Left lung (tissue), 10 donors: Measurements from ENCODE around the gene CREBRF. TPM values are rescaled to one million over a fixed set of nuclear protein-coding genes. Genes with fewer than 3 reads are reported as not detected.

ENCODE experiments used
- ATAC-seq: fragments of 200-7000 bp; cut with Tn5 transposase; one replicate; pipeline ENCODE4 v1.9.1; 2020; ENCODE audit warnings: moderate library complexity
- DNase-seq, 4 donors: peaks; one replicate each; pipeline ENCODE4 v3.0.0-alpha.2; 2013 to 2020
- H3K27ac ChIP-seq, 2 donors: fragments of 200-600 bp; sonication (generic) in 1 of 2; one replicate each; pipeline versions ENCODE4 v1.5.0 to v1.8.0; 2020 to 2021
- H3K27me3 ChIP-seq, 2 donors: fragments of 200-600 bp; sonication (generic) in 1 of 2; one replicate each; pipeline versions ENCODE4 v1.5.0 to v1.8.0; 2020 to 2021
- H3K36me3 ChIP-seq, 2 donors: fragments of 200-600 bp; sonication (generic) in 1 of 2; one replicate each; pipeline versions ENCODE4 v1.5.0 to v1.8.0; 2020 to 2021
- H3K4me1 ChIP-seq, 2 donors: fragments of 200-600 bp; one replicate each; pipeline ENCODE4 v1.8.0; 2021
- H3K4me3 ChIP-seq, 2 donors: fragments of 200-600 bp; sonication (generic) in 1 of 2; one replicate each; pipeline versions ENCODE4 v1.5.0 to v1.8.0; 2020 to 2021; ENCODE audit warnings: mild to moderate bottlenecking in 1 of 2
- H3K9me3 ChIP-seq, 2 donors: fragments of 200-600 bp; sonication (generic) in 1 of 2; one replicate each; pipeline versions ENCODE4 v1.5.0 to v1.8.0; 2020 to 2021
- intact Hi-C, 2 donors: fragments of 100-400 bp; cut with DNase I; formaldehyde crosslinking; loops; one replicate each; pipeline versions ENCODE4 v1.11.2 to v1.14.2; 2022
- polyA plus RNA-seq, 6 donors: library from polyadenylated mRNA; unstranded; fragments of 120-200 nt; gene quantifications; one replicate each; pipeline ENCODE4 v1.2.1, GENCODE V29; 2013; ENCODE audit not compliant: insufficient read length in 6 of 6
- total RNA-seq, 2 donors: library from RNA; stranded (reverse); fragmentation: NEBNext Ultra II Directional; extraction: Animal tissue kit (Norgen Biotek cat#: 25700); gene quantifications; one replicate each; pipeline ENCODE4 v1.2.1, GENCODE V29; 2021
- TF ChIP-seq, protein P1 (sequence below), 2 donors: fragments of 200-600 bp; sonication (generic) in 1 of 2; IDR thresholded peaks; one replicate each; pipeline versions ENCODE4 v1.5.0 to v1.8.0; 2021; ENCODE audit warnings: antibody characterized with exemption in 2 of 2
- donor health status: DM: no; HTN: yes; CAD: no.
- donor health status: DM: no; HTN: no; CAD: no.

Gene CREBRF
- total and polyA plus RNA-seq, 8 donors, result 14.7 to 34.4 (median 20.3) TPM

DNA sequence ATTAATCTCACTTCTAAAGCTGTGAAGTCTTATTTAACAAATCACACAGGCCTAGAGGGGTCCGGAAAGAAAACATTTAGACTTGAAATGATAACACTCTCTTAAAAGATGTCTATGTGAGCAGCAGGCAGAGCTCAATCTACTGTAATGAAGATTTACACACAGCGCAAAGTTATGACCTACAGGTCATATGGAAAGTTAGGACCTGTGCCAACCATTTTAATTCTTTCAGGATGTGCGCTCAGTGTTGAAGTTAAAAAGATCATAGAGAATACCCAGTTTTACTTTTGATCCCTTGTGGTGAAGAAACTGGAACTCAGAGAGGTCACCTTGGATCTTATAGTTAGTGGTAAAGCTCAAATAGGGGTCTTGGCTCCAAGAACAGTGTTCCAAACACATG lies 3.1 kb upstream of the CREBRF start:
- H3K9me3 ChIP-seq, result no peaks in the 10 kb centered on the region
- DNase-seq (no peak), ATAC-seq (no peak)
- TF ChIP-seq, protein P1, sequence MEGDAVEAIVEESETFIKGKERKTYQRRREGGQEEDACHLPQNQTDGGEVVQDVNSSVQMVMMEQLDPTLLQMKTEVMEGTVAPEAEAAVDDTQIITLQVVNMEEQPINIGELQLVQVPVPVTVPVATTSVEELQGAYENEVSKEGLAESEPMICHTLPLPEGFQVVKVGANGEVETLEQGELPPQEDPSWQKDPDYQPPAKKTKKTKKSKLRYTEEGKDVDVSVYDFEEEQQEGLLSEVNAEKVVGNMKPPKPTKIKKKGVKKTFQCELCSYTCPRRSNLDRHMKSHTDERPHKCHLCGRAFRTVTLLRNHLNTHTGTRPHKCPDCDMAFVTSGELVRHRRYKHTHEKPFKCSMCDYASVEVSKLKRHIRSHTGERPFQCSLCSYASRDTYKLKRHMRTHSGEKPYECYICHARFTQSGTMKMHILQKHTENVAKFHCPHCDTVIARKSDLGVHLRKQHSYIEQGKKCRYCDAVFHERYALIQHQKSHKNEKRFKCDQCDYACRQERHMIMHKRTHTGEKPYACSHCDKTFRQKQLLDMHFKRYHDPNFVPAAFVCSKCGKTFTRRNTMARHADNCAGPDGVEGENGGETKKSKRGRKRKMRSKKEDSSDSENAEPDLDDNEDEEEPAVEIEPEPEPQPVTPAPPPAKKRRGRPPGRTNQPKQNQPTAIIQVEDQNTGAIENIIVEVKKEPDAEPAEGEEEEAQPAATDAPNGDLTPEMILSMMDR (IDR thresholded peaks at IDR 0.05), result no peak
- intact Hi-C loops, result no loop called here
- peaks cover 8 to 13% of the 10 kb centered on the region in 2 donors for H3K4me1 ChIP-seq
- no peak overlapping the region for H3K4me3 ChIP-seq
- no peaks in the 10 kb centered on the region for H3K36me3 ChIP-seq
- no peak overlapping the region for H3K27ac ChIP-seq
- H3K27me3 ChIP-seq, result peaks cover 0 to 6% of the 10 kb centered on the region in 2 donors

DNA sequence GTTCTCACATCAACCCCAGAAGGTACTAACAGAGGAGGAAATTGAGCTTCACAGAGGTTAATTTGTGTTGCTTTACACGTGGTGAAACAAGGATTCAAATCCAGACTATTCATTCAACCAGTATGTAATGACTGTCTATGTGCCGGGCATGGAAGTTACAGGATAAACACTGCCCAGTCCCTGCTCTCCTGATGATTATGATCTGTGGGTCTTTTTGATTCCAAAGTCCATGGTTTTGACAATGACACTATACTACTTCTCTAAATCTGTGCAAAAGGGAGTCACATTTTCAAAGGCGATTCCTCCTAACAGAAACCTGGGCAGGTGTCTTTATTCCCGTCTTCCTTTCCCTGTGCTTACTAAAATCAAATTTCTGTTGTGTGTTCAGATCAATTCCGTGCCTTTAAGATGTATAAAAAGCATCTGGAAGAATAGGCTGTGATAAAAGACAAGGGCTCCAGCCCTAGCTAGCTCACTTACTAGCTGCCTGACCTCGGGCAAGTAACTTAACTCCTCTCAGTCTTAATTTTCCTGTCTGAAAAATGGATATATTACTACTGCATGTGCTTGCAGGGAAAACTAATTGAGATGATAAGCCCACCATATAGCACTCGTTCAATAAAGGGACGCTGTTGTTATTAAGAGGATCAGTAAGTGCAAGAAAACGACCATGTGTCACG lies 970 bp upstream of the CREBRF start:
- H3K36me3 ChIP-seq, result no peaks in the 10 kb centered on the region
- H3K9me3 ChIP-seq, result no peaks in the 10 kb centered on the region
- TF ChIP-seq, protein P1 (IDR thresholded peaks at IDR 0.05), result no peak
- DNase-seq (no peak), ATAC-seq (no peak)
- peaks cover 0 to 6% of the 10 kb centered on the region in 2 donors for H3K27me3 ChIP-seq
- peak overlapping the region in 1 of 2 donors; percentile 98 for H3K27ac ChIP-seq
- peaks cover 13 to 32% of the 10 kb centered on the region in 2 donors for H3K4me1 ChIP-seq
- intact Hi-C loops, result no loop called here
- peak overlapping the region; percentile 100 for H3K4me3 ChIP-seq

DNA sequence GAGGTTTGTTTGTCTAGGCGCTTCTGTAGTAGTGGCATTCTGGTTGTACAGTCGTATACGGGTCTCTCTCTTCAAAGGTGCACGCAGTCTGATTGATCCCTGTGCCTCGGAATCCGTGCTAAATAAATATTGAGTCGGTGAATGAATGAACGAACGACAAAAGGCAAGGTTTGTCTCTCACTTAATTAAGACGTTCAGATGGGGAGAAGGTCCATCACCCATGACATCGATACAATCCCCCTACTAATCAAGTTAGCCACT lies 500 bp upstream of the CREBRF start:
- H3K36me3 ChIP-seq, result no peaks in the 10 kb centered on the region
- H3K27ac ChIP-seq, result peak overlapping the region; percentile 98 to 99
- TF ChIP-seq, protein P1 (IDR thresholded peaks at IDR 0.05), result no peak
- no peak for DNase-seq
- intact Hi-C loops, result no loop called here
- H3K4me1 ChIP-seq, result peaks cover 13 to 32% of the 10 kb centered on the region in 2 donors
- peak overlapping the region; percentile 100 for H3K4me3 ChIP-seq
- no peak for ATAC-seq
- peaks cover 0 to 6% of the 10 kb centered on the region in 2 donors for H3K27me3 ChIP-seq
- no peaks in the 10 kb centered on the region for H3K9me3 ChIP-seq

DNA sequence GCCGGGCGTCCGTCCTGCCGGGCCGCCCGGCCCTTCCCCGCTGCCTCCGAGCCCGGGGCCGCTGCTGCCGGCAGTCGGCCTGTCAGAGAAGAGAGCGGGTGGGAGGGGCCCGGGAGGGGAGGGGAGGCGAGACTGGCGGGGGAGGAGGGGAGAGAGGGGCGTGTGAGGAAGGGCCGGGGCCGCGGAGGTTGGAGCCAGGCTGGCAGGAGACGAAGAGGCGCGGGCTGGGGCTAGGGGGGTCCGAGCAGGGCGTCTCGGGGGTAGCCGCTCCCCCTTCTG lies 570 bp downstream of the CREBRF start:
- TF ChIP-seq, protein P1 (IDR thresholded peaks at IDR 0.05), result no peak
- peaks cover 13 to 36% of the 10 kb centered on the region in 2 donors for H3K4me1 ChIP-seq
- H3K27me3 ChIP-seq, result no peaks in the 10 kb centered on the region
- intact Hi-C loops, result no loop called here
- H3K4me3 ChIP-seq, result peak overlapping the region; percentile 100
- no peaks in the 10 kb centered on the region for H3K9me3 ChIP-seq
- peak; percentile 77 for ATAC-seq
- H3K27ac ChIP-seq, result peak overlapping the region; percentile 98 to 99
- DNase-seq, result peak in 1 of 4 donors; percentile 93
- H3K36me3 ChIP-seq, result no peaks in the 10 kb centered on the region

DNA sequence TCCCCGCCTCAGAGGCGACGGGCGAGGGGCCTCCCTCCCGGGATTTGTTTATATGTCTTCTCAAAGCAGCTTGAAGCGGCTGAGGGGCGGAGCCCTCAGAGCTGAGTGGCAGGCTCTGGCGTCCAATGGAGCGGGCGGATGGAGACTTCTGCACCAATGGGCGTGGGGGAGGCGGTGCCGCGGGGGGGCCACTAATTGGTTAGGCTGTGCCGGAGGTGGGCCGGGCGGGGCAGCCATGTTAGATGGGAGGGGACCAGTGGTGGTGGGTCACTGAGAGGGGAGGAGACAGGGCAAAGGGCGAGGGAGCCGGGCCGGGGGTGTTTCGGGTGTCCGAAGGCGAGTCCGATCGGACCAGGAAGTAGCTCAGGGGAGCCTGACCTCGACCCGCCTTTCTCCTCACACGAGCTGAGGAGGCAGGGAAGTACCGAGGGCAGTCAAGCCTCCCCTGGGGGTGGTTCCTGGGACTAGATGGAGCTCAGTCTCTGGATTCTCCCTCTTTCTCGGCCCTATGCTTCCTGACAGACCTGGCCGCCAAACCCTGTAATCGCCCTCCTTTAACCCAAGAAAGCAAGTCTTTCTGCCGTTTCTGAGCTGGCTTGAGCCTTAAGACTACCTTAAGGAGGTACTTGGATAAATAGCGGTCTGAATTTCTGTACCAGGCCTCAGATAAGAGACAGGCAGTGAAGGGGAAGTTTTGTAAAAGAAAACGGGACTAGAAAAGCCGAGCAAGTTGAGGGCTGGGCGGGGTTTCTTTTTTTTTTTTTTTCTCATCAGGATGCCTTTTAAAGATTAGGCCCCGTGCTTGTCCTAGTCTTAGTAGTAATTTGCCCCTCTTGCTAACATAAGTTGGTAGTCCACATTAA lies 1.1 kb downstream of the CREBRF start:
- Histone ChIP-seq H3K4me1 (peaks cover 13 to 37% of the 10 kb centered on the region in 2 donors), H3K27me3 (no peaks in the 10 kb centered on the region), H3K36me3 (no peaks in the 10 kb centered on the region), H3K27ac (peak overlapping the region; percentile 98 to 99), H3K9me3 (no peaks in the 10 kb centered on the region), H3K4me3 (peak overlapping the region; percentile 100)
- intact Hi-C loops, result no loop called here
- DNase-seq, result peak; percentile 98 to 99 (median 99)
- ATAC-seq, result peak; percentile 96
- TF ChIP-seq, protein P1 (IDR thresholded peaks at IDR 0.05), result no peak
